PC-9 (cell line): ENCODE measurements around the gene TNS1. TPM values are rescaled to one million over a fixed set of nuclear protein-coding genes. Genes with fewer than 3 reads are reported as not detected.

ENCODE experiments used
- BruUV-seq: library from RNA; stranded (reverse); fragments of 400-500 nt; replicated peaks from 2 replicates; lab custom pipeline; 2021; lab: Mats Ljungman, UMichigan
- CTCF ChIA-PET: fragments of 300-600 bp; sonication (Branson Sonifier 250); formaldehyde crosslinking; loops from one replicate; lab custom pipeline; 2022; ENCODE audit warnings: antibody characterized with exemption; lab: Charles Lee
- POLR2A ChIA-PET: fragments of 300-600 bp; sonication (Branson Sonifier 250); formaldehyde crosslinking; loops from one replicate; lab custom pipeline; 2022; ENCODE audit warnings: antibody characterized with exemption; ENCODE audit not compliant: unreplicated experiment; lab: Charles Lee
- DNase-seq, 2 experiments: peaks; one replicate each; pipeline versions ENCODE4 v3.0.0 to v3.0.0-alpha.2; 2015 to 2022; ENCODE audit warnings: mixed read lengths in 1 of 2
- H2AFZ ChIP-seq: fragments of 200-600 bp; sonication (generic); 2 replicates; pipeline ENCODE4 v1.8.1; 2017; ENCODE audit warnings: antibody characterized with exemption
- H3F3A ChIP-seq: fragments of 200-600 bp; sonication (generic); 2 replicates; pipeline ENCODE4 v1.8.1; 2017; ENCODE audit warnings: antibody characterized with exemption, mild to moderate bottlenecking, low read depth; ENCODE audit not compliant: insufficient read depth
- H3K27ac ChIP-seq: fragments of 200-600 bp; sonication (generic); 2 replicates; pipeline ENCODE4 v1.6.1; 2016; ENCODE audit warnings: mixed run types
- H3K27me3 ChIP-seq: fragments of 200-600 bp; sonication (generic); 2 replicates; pipeline ENCODE4 v1.6.1; 2016; ENCODE audit warnings: low read depth, mixed run types; ENCODE audit not compliant: insufficient read depth
- H3K36me3 ChIP-seq: fragments of 200-600 bp; sonication (generic); 2 replicates; pipeline ENCODE4 v1.6.1; 2016; ENCODE audit warnings: low read depth, mixed run types
- H3K4me1 ChIP-seq: fragments of 200-600 bp; sonication (generic); replicated peaks from 2 replicates; pipeline ENCODE4 v1.6.1; 2016; ENCODE audit warnings: mixed run types; ENCODE audit not compliant: insufficient read depth
- H3K4me2 ChIP-seq: fragments of 200-600 bp; sonication (generic); 2 replicates; pipeline ENCODE4 v1.6.1; 2017; ENCODE audit warnings: mixed run types
- H3K4me3 ChIP-seq: fragments of 200-600 bp; sonication (generic); 2 replicates; pipeline ENCODE4 v1.6.1; 2016; ENCODE audit warnings: mixed run types
- H3K79me2 ChIP-seq: fragments of 200-600 bp; sonication (generic); 2 replicates; pipeline ENCODE4 v1.6.1; 2017; ENCODE audit warnings: low read depth, mixed run types
- H3K9me2 ChIP-seq: fragments of 200-600 bp; sonication (generic); 2 replicates; pipeline ENCODE4 v1.8.1; 2017; ENCODE audit warnings: mild to moderate bottlenecking; ENCODE audit not compliant: insufficient read depth
- H3K9me3 ChIP-seq: fragments of 200-600 bp; sonication (generic); 2 replicates; pipeline ENCODE4 v1.8.1; 2016; ENCODE audit warnings: low read depth; ENCODE audit not compliant: insufficient read depth
- H4K20me1 ChIP-seq: fragments of 200-600 bp; sonication (generic); 2 replicates; pipeline ENCODE4 v1.8.1; 2017; ENCODE audit not compliant: insufficient read depth
- EZH2 ChIP-seq: fragments of 200-600 bp; sonication (generic); IDR thresholded peaks from 2 replicates; pipeline ENCODE4 v1.8.0; 2017; ENCODE audit warnings: antibody characterized with exemption, low read depth
- intact Hi-C: fragments of 100-400 bp; cut with micrococcal nuclease; formaldehyde crosslinking; loops from one replicate; pipeline ENCODE4 v1.10.0; 2022; ENCODE audit not compliant: unreplicated experiment
- total RNA-seq: library from RNA; stranded (reverse); gene quantifications from 2 replicates; pipeline ENCODE4 v1.2.3, GENCODE V29; 2021
- TF ChIP-seq, protein P1 (sequence below): fragments of 200-600 bp; sonication (generic); conservative IDR thresholded peaks from 2 replicates; pipeline ENCODE4 v1.6.1; 2017; ENCODE audit warnings: mixed run types, antibody characterized with exemption, mild to moderate bottlenecking, moderate library complexity

Gene TNS1
- total RNA-seq, 1 experiment from 2014 or later: 5.5 TPM

DNA sequence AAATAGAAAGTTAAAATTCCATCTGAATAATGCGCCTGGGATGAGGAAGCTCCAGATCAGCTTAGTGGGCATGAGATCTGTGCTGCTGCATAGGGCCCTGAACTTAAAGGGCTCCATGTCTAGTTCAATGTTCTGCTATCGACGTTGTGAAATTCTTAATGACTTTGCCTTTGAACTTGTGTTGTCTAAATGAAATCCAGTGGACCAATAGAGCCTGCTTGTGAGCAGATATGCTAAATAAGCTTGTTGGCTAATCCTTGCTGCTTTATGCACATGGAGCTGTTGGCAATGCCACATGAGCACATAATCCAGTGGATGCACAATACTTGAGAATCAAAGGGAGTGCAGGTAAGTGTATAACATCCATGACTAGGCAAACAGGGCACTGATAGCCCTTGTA lies 228.6 kb downstream of the TNS1 start:
- H3K27me3 ChIP-seq: no peaks in the 10 kb centered on the region
- H2AFZ ChIP-seq: no peak overlapping the region
- no peak overlapping the region for H3K27ac ChIP-seq
- no peaks in the 10 kb centered on the region for H3K36me3 ChIP-seq
- H3K4me2 ChIP-seq: no peak overlapping the region
- intact Hi-C loops: no loop called here
- CTCF ChIA-PET: no interaction called here
- no peaks in the 10 kb centered on the region for H3K9me3 ChIP-seq
- H3K79me2 ChIP-seq: no peaks in the 10 kb centered on the region
- no peaks in the 10 kb centered on the region for H3F3A ChIP-seq
- no TSS peak for BruUV-seq
- DNase-seq: no peak
- no peaks in the 10 kb centered on the region for H4K20me1 ChIP-seq
- no peaks in the 10 kb centered on the region for H3K9me2 ChIP-seq
- no peaks in the 10 kb centered on the region for H3K4me1 ChIP-seq
- no peak overlapping the region for H3K4me3 ChIP-seq
- POLR2A ChIA-PET: interaction anchor here (0.7 kb wide), 1 partner anchor 876 kb away, joined by 4 read pairs; no protein-coding TSS in a partner anchor
- TF ChIP-seq, protein P1, sequence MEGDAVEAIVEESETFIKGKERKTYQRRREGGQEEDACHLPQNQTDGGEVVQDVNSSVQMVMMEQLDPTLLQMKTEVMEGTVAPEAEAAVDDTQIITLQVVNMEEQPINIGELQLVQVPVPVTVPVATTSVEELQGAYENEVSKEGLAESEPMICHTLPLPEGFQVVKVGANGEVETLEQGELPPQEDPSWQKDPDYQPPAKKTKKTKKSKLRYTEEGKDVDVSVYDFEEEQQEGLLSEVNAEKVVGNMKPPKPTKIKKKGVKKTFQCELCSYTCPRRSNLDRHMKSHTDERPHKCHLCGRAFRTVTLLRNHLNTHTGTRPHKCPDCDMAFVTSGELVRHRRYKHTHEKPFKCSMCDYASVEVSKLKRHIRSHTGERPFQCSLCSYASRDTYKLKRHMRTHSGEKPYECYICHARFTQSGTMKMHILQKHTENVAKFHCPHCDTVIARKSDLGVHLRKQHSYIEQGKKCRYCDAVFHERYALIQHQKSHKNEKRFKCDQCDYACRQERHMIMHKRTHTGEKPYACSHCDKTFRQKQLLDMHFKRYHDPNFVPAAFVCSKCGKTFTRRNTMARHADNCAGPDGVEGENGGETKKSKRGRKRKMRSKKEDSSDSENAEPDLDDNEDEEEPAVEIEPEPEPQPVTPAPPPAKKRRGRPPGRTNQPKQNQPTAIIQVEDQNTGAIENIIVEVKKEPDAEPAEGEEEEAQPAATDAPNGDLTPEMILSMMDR: no peak
- no peak for TF ChIP-seq EZH2

DNA sequence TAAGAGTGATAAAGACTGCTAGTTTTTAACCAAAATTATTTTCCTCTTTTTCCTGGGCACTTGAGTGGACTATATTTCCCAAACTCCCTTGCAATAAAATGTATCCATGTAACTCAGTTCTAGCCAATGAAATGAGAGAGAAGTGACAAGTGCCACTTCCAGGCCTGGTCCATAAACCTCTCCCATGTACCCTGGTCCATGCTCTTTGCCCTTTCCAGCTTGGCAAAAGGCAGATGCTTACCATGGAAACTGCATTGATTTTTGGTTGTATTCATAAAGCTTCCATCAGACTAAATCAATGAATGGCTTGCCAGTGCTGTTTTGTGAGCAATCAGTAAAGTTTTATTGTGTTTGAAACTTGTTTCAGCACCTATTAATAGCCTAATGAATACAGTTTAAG lies 229.3 kb downstream of the TNS1 start:
- Histone ChIP-seq H4K20me1 (no peaks in the 10 kb centered on the region), H3K9me3 (no peaks in the 10 kb centered on the region), H3F3A (no peaks in the 10 kb centered on the region), H2AFZ (no peak overlapping the region), H3K4me3 (no peak overlapping the region), H3K79me2 (no peaks in the 10 kb centered on the region), H3K4me1 (no peaks in the 10 kb centered on the region), H3K9me2 (no peaks in the 10 kb centered on the region), H3K27me3 (no peaks in the 10 kb centered on the region), H3K36me3 (no peaks in the 10 kb centered on the region), H3K4me2 (no peak overlapping the region), H3K27ac (no peak overlapping the region)
- intact Hi-C loops: no loop called here
- no TSS peak for BruUV-seq
- no peak for DNase-seq
- POLR2A ChIA-PET: no interaction called here
- CTCF ChIA-PET: no interaction called here
- no peak for TF ChIP-seq EZH2
- TF ChIP-seq, protein P1: no peak

DNA sequence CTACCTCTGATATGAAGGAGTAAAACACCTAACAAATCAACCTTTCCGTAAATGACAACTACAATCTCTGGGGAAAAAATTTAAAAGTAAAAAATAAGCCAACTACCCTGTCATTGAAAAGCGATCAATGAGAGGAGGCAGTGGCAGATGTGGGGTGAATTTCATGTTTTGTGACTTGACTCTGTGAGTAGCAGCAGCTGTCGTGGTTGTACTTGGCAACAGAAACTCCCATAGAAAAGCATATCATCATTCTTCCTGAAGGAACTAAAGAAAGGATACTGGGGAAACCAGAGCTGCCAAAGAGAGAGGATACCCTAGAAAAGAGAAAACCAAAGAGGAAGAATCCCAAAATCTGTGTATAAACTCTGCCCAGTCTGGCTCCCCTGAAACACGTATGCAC lies 236.4 kb downstream of the TNS1 start:
- Histone ChIP-seq H2AFZ (no peak overlapping the region), H3K9me2 (no peaks in the 10 kb centered on the region), H3K79me2 (no peaks in the 10 kb centered on the region), H3F3A (no peaks in the 10 kb centered on the region), H3K4me1 (no peaks in the 10 kb centered on the region), H3K27ac (no peak overlapping the region), H3K4me3 (no peak overlapping the region), H4K20me1 (no peaks in the 10 kb centered on the region), H3K9me3 (peaks cover 6% of the 10 kb centered on the region), H3K4me2 (no peak overlapping the region), H3K27me3 (no peaks in the 10 kb centered on the region), H3K36me3 (no peaks in the 10 kb centered on the region)
- DNase-seq: no peak
- ChIA-PET CTCF (no interaction called here), POLR2A (no interaction called here)
- intact Hi-C loops: no loop called here
- TF ChIP-seq, protein P1: no peak
- no peak for TF ChIP-seq EZH2
- BruUV-seq: no TSS peak
